ENCODE measurements around the gene LDLRAD3. TPM values are rescaled to one million over a fixed set of nuclear protein-coding genes. Genes with fewer than 3 reads are reported as not detected.

Gene LDLRAD3
- polyA plus RNA-seq, 1 donor (not counting 4 experiments of a cell fraction or from before 2014, with no cell fraction given): 13.1 TPM

DNA sequence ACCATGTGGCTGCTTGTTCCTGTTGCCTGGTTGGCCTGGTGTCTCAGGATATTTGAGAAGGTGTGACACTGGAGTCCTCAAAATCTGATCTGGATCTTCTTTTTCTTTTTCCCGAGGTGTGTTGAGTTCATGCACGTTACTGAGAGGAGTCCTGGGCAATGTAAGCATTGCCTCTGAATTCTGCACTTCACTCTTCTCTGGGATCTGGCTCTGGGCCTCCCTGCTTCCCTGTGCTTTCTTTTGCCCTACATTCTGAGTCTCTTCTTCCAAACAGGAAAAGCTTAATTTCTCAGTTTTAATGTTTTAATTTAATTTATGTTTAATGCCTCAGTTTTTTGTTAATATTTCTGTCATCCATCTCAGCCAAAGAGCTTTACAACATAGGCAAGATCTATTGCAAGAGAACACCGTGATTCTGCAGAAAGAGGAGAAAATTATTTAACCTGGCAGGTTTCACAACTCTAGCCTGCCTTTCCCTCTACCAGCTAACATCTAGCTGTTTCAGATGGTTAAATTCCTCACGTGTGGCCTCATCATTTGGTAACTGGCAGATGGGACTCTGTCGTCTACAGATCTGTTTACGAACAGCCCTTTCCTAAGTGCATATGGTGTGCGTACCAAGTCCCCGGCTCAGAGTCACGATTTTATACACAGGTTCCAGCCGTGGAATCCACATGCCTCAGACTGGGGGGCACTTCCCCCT, 24.7 kb downstream of the LDLRAD3 start:
- Histone ChIP-seq H3K4me1 (ENCODE audit: control insufficient read depth, extremely low read depth, insufficient read depth, low read length) (no peaks in the 10 kb centered on the region), H3K36me3 (ENCODE audit: control insufficient read depth in 2 of 2, extremely low read depth in 1 of 2, insufficient read depth in 2 of 2, low read length in 2 of 2) (no peaks in the 10 kb centered on the region), H2AFZ (ENCODE audit: control insufficient read depth, low read length) (no peak overlapping the region), H3K27me3 (ENCODE audit: control insufficient read depth, extremely low read depth, insufficient read depth, low read length) (no peaks in the 10 kb centered on the region), H3K27ac (ENCODE audit: control insufficient read depth, insufficient read depth, low read length) (no peak overlapping the region), H3K9ac (ENCODE audit: control insufficient read depth, extremely low read depth, insufficient read depth, low read length) (no peak overlapping the region), H3K4me3 (ENCODE audit: control insufficient read depth in 2 of 3, extremely low read depth in 1 of 3, insufficient read depth in 2 of 3, low read depth in 1 of 3, low read length in 3 of 3) (no peak overlapping the region), H3K79me2 (ENCODE audit: control insufficient read depth, insufficient read depth, low read length) (peaks cover 44% of the 10 kb centered on the region), H3K4me2 (ENCODE audit: control insufficient read depth, extremely low read depth, insufficient read depth, low read depth, low read length) (no peak overlapping the region), H4K20me1 (ENCODE audit: control insufficient read depth, extremely low read depth, insufficient read depth, low read length) (peaks cover 3% of the 10 kb centered on the region), H3K9me1 (ENCODE audit: control insufficient read depth, extremely low read depth, insufficient read depth, low read length) (no peaks in the 10 kb centered on the region), H3K9me3 (ENCODE audit: control insufficient read depth, low read depth, low read length) (no peaks in the 10 kb centered on the region)
- no peak for TF ChIP-seq EZH2 (IDR thresholded peaks at IDR 0.05; ENCODE audit: low read length)
- TF ChIP-seq, protein P1, sequence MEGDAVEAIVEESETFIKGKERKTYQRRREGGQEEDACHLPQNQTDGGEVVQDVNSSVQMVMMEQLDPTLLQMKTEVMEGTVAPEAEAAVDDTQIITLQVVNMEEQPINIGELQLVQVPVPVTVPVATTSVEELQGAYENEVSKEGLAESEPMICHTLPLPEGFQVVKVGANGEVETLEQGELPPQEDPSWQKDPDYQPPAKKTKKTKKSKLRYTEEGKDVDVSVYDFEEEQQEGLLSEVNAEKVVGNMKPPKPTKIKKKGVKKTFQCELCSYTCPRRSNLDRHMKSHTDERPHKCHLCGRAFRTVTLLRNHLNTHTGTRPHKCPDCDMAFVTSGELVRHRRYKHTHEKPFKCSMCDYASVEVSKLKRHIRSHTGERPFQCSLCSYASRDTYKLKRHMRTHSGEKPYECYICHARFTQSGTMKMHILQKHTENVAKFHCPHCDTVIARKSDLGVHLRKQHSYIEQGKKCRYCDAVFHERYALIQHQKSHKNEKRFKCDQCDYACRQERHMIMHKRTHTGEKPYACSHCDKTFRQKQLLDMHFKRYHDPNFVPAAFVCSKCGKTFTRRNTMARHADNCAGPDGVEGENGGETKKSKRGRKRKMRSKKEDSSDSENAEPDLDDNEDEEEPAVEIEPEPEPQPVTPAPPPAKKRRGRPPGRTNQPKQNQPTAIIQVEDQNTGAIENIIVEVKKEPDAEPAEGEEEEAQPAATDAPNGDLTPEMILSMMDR (optimal IDR thresholded peaks at IDR 0.05 in 1 of 3, IDR thresholded peaks at IDR 0.05 in 1 of 3, conservative IDR thresholded peaks at IDR 0.05 in 1 of 3; ENCODE audit: extremely low read depth in 1 of 3, insufficient read depth in 2 of 3, low read length in 3 of 3): no peak
- FAIRE-seq (no peak), DNase-seq (ENCODE audit: low read depth, low spot score) (no peak)
- dilution Hi-C loops (cut with MboI; ENCODE audit: extremely low pct_ligation_motif_present, low sequenced_read_pairs): no loop called here

DNA sequence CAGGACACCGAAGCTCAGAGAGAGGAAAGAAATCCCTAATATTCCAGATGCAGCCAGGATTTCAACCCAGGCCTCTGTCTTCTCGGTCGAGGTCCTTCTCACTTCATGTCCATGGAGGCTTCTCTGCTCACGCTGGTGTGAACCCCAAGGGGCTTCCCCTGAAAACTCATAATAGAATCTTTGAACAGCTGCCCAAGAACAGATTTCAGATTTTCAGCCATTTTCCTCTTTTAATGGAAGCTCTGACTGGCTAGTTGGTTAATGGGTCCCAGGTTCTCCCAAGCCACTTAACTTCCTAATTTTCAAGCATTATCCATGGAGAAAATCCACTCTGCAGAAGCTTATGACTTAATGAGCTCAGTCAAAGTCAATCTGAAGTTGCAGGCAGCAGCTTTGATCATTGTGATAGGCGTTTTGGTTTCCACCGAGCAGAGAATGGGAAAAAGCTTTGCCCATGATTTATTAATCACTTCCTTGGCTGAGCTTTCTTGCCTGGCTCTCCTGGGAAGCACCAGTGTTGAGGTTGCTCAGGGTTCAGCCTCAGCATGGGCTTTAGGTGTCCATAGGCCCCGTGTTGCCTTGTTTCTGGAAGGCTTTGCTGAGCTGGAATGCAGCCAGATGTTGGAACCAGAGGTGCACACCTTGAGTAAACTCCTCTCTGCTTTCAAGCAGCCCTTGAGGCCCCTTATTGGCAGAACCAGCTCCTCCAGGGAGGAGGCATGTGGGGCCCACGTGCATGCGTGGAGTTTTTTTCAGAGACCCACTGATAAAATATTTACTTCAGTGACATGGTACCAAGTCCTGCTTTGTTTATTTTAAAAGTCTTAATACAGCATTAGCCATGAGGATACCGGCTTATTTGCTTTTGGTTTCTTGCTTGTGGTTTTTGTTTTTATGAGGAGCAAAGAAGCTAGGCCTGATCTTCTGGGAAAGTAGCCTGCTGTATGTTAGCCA, 25.5 kb downstream of the LDLRAD3 start:
- H4K20me1 ChIP-seq (ENCODE audit: control insufficient read depth, extremely low read depth, insufficient read depth, low read length): peaks cover 3% of the 10 kb centered on the region
- H3K9me3 ChIP-seq (ENCODE audit: control insufficient read depth, low read depth, low read length): peaks cover 2% of the 10 kb centered on the region
- dilution Hi-C loops (cut with MboI; ENCODE audit: extremely low pct_ligation_motif_present, low sequenced_read_pairs): no loop called here
- H3K9ac ChIP-seq (ENCODE audit: control insufficient read depth, extremely low read depth, insufficient read depth, low read length): no peak overlapping the region
- H3K27ac ChIP-seq (ENCODE audit: control insufficient read depth, insufficient read depth, low read length): no peak overlapping the region
- no peak for TF ChIP-seq EZH2 (IDR thresholded peaks at IDR 0.05; ENCODE audit: low read length)
- no peaks in the 10 kb centered on the region for H3K4me1 ChIP-seq (ENCODE audit: control insufficient read depth, extremely low read depth, insufficient read depth, low read length)
- H3K4me3 ChIP-seq (ENCODE audit: control insufficient read depth in 2 of 3, extremely low read depth in 1 of 3, insufficient read depth in 2 of 3, low read depth in 1 of 3, low read length in 3 of 3): no peak overlapping the region
- FAIRE-seq (no peak), DNase-seq (ENCODE audit: low read depth, low spot score) (no peak)
- H3K9me1 ChIP-seq (ENCODE audit: control insufficient read depth, extremely low read depth, insufficient read depth, low read length): no peaks in the 10 kb centered on the region
- H3K36me3 ChIP-seq (ENCODE audit: control insufficient read depth in 2 of 2, extremely low read depth in 1 of 2, insufficient read depth in 2 of 2, low read length in 2 of 2): peaks cover 0 to under 1% of the 10 kb centered on the region in 2 experiments
- no peaks in the 10 kb centered on the region for H3K27me3 ChIP-seq (ENCODE audit: control insufficient read depth, extremely low read depth, insufficient read depth, low read length)
- H2AFZ ChIP-seq (ENCODE audit: control insufficient read depth, low read length): no peak overlapping the region
- peaks cover 40% of the 10 kb centered on the region for H3K79me2 ChIP-seq (ENCODE audit: control insufficient read depth, insufficient read depth, low read length)
- no peak overlapping the region for H3K4me2 ChIP-seq (ENCODE audit: control insufficient read depth, extremely low read depth, insufficient read depth, low read depth, low read length)

Measured in keratinocyte (primary cell).